D341Med (cell line): ENCODE results near the gene PTRHD1.

ENCODE experiments used
- DNase-seq: peaks from one replicate; pipeline ENCODE4 v3.0.0; 2012; ENCODE audit warnings: low spot score

PTRHD1 gene

DNA sequence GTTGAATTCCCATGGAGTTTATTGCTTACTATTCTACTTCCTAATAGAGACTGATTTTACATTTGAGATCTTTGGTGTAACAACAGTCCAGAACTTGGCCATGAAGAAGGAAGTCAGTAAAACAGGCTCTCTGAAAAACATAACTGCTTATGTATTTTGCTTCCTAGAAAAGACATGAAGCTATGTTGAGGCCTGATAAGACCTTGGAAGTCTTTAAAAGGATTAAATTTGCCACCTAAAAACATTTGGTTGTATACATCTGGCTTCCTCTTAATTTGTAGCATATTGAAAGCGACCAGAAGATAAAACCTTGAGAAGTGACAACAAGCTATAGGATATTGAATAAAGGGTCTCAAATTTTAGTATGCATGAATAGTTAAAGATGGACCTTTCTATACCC, 36.4 kb downstream of the PTRHD1 start:
- no peak for DNase-seq

DNA sequence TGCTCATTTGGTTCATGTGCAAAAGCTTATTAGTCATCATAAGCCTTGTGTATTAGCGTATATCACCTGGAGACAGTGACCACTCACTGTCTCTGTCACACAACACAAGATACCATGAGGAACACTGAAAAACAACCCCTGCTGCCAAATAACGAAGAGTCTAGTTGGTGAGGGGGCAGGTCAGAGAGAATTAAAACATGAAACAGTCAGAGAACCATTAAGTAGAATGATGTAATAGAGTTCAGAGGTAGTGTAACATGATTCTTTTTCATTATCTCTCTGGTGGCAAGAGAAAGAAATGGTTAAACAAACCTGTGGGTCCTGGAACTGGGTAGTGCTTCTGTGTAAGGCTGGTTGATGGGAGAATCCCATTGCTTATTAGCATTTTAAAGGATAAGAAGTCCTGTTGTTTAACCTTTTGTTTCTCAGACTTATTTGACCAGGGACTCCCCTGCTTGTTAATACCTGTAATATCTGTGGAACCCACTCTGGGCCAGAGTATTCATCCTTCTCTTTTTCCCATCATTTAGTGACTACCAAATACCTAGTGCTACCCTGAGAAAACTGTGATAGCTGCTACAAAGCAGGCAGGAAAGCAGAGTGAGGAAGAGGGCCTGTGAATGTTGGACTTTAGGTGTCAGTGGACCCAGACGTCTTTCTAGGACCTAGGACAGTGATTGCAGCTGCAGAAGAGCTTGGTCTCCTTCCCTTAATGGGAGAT, 38.0 kb downstream of the PTRHD1 start:
- DNase-seq, result no peak

DNA sequence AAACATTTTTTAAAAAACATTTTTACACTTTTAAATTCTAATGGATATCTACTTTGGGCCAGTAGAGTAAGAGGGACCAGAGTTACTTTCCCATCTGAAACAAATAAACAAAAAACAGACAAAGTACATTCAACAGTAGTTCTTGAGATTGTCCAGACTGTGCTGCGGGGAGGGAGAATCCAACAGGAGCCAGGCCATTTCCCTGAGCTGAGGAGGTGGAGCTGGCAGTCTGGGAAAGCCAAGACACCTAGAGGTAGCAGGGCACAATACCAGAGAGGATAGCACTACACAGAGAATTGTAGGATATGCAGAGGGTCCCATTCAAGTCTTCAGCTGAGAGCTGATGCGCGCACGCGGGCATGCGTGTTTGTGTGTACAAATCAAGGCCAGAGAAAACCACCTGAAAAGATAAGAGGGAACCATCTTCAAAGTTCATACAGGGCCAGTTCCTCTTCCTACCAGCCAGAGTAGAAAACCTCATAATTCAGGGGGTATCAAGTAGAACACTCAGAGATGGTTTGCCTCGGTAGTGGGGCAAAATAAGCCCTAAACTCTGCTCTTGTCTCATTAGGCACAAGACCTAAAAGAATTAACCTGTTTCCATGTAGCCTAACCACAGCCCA, 44.0 kb downstream of the PTRHD1 start:
- no peak for DNase-seq

DNA sequence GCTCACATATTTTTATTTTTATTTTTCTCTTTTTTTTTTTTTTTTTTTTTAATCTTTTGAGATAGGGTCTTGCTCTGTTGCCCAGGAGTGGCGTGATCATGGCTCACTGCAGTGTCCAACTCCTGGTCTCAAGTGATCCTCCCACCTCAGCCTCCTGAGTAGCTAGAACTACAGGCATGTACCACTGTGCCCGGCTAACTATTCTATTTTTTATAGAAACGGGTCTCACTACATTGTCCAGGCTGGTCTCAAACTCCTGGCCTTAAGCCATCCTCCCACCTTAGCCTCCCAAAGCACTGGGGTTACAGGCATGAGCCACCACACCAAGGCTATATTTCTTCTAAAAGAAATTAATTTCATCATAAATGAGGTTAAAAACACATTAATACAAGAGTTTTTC, 45.9 kb downstream of the PTRHD1 start:
- no peak for DNase-seq

DNA sequence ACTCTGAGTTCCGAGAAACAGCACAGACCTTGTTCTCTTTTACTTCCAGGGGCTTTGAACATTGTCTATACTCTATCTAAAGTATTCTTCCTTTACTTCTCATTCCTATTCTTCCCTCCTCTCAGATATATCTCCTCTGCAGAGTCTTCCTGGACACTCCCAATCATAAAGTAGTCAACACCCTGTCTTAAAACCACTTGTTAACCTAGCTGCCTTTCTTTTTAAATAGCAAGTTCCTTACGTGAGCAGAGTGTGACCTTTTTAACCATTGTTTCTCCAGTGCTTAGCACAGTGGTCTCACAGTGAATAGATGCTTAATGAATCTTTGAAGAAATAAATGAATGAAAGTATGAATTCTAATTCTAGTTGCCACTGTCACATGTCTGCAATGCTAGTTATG, 47.4 kb downstream of the PTRHD1 start:
- no peak for DNase-seq

DNA sequence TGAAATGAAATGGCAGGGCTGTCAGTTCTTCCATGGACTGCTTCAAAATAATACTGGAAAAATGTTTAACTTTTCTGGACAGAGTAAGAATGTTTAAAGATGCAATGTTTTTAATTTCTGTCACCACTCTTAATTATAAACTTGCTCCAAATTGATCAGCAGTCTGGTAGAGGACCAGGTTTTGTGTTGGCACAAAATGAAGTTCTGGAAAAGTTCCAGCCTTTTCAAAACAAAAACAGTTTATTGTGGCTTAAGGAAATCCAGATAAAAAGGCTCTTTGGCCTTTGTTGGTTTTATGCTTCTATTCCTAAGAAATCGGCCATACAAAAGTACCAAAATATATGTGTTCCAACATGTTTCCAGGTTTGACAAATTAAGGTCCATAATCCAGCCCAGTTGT, 48.8 kb downstream of the PTRHD1 start:
- no peak for DNase-seq

DNA sequence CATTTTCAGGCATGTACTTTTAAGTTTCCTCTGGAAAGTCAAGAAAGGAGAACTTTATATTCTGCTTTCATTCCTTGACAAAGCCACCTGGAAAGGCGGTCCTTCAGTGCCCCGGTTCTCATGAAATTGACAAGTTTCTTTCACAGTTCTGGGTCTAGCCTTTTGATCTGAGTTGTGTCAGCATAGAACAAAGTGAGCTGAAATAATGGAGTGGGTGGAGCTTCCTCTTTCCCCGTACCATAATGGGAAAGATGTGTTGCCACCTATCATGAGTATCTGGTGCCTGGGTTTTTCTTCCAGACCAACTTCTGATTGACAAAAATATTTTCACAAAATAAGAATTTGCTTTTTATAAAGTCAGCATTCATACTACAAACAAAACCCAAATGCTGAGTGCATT, 49.3 kb downstream of the PTRHD1 start:
- DNase-seq, result no peak

DNA sequence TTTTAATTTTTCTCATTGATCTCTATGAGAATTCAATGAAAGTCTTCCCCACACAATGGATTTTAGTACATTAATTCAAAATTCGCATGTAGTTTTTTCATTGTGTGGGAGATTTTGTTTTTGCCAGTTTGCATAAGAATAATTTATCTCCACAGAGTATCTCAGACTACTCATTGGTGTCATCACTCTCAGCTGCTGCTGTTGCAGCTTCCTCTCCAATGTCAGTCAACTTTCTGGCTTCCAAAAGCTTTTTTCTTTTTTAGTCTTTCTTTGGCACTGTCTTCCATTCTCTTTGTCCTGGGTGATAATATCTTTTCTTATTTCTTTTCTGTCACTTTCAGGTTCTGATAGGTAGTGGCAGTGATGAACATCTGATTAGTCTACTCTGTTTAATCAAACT, 50.5 kb downstream of the PTRHD1 start:
- DNase-seq, result no peak

DNA sequence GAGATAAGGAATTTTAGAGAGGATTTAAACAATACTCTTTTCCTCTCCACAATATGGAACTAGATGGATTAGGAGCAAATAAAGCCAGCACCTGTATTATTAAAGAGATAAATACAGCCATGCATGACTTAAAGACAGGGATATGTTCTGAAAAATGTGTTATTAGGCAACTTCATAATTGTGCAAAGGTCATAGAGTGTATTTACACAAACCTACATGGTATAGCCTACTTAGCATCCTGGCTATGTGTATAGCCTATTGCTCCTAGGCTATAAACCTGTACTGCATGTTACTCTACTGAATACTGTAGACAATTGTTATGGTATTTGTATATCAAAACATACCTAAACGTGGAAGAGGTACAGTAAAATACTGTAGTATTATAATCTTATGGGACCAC, 53.0 kb downstream of the PTRHD1 start:
- DNase-seq, result no peak
